Neural crest cell (in vitro differentiated cells): ENCODE results near the gene CAMSAP2. TPM values are rescaled to one million over a fixed set of nuclear protein-coding genes. Genes with fewer than 3 reads are reported as not detected.
"Not testable (repeated sequence)": the region's sequence is repeated elsewhere in the genome, so short reads cannot be mapped to it uniquely, and the experiment has no call there.

Experiments
- DNase-seq: peaks from one replicate; pipeline ENCODE4 v3.0.0; 2021; ENCODE audit warnings: low read depth, mixed read lengths, low spot score
- H3K27ac Mint-ChIP-seq: one replicate; pipeline ENCODE4 v1.8.0; 2021; ENCODE audit warnings: mild to moderate bottlenecking, mixed read lengths; ENCODE audit not compliant: unreplicated experiment
- H3K27me3 Mint-ChIP-seq: 2 replicates; pipeline ENCODE4 v1.8.0; 2021; ENCODE audit warnings: low read depth, mild to moderate bottlenecking, mixed read lengths
- H3K36me3 Mint-ChIP-seq: 2 replicates; pipeline ENCODE4 v1.8.0; 2021; ENCODE audit warnings: low read depth, mild to moderate bottlenecking, mixed read lengths
- H3K4me1 Mint-ChIP-seq: 2 replicates; pipeline ENCODE4 v1.8.0; 2021; ENCODE audit warnings: mixed read lengths
- H3K4me3 Mint-ChIP-seq: one replicate; pipeline ENCODE4 v1.8.0; 2021; ENCODE audit warnings: mild to moderate bottlenecking, mixed read lengths
- H3K9me3 Mint-ChIP-seq: 2 replicates; pipeline ENCODE4 v1.8.0; 2021; ENCODE audit warnings: mixed read lengths
- CTCF ChIP-seq: fragments of 200-600 bp; sonication (generic); conservative IDR thresholded peaks from 2 replicates; pipeline ENCODE4 v1.5.0; 2021; ENCODE audit warnings: antibody characterized with exemption, mild to moderate bottlenecking
- total RNA-seq: library from RNA; stranded (reverse); gene quantifications from 2 replicates; pipeline ENCODE4 v1.2.1, GENCODE V29; 2021

CAMSAP2 gene
- total RNA-seq, 1 donor from 2014 or later, result 40.3 TPM

- Mint-ChIP-seq H3K27ac (no peak overlapping the region), H3K4me1 (peaks cover 12% of the 10 kb centered on the region), H3K36me3 (peaks cover 36% of the 10 kb centered on the region), H3K4me3 (no peak overlapping the region), H3K9me3 (peaks cover 5% of the 10 kb centered on the region), H3K27me3 (no peaks in the 10 kb centered on the region)
- TF ChIP-seq CTCF, result no peak
- DNase-seq, result no peak
These were observed 45.9 kb downstream of the CAMSAP2 start for GRCh38 chr1:200784576-200784975.

- TF ChIP-seq CTCF, result no peak
- Mint-ChIP-seq H3K36me3 (peaks cover 27% of the 10 kb centered on the region), H3K27me3 (no peaks in the 10 kb centered on the region), H3K4me1 (peaks cover 8% of the 10 kb centered on the region), H3K4me3 (no peak overlapping the region), H3K9me3 (peaks cover 5% of the 10 kb centered on the region), H3K27ac (no peak overlapping the region)
- no peak for DNase-seq
These were observed 48.1 kb downstream of the CAMSAP2 start for GRCh38 chr1:200786788-200787187.

- Mint-ChIP-seq H3K27me3 (no peaks in the 10 kb centered on the region), H3K27ac (no peak overlapping the region), H3K9me3 (peaks cover 3% of the 10 kb centered on the region), H3K36me3 (peaks cover 20% of the 10 kb centered on the region), H3K4me1 (peaks cover 8% of the 10 kb centered on the region), H3K4me3 (no peak overlapping the region)
- no peak for TF ChIP-seq CTCF
- no peak for DNase-seq
These were observed 49.2 kb downstream of the CAMSAP2 start for GRCh38 chr1:200787896-200788387.

GRCh38 chr1:200791012-200791411 is 52.3 kb downstream of the CAMSAP2 start:
- H3K27me3 Mint-ChIP-seq, DNase-seq, H3K9me3 Mint-ChIP-seq, H3K4me1 Mint-ChIP-seq, H3K4me3 Mint-ChIP-seq, H3K27ac Mint-ChIP-seq: not testable (repeated sequence)
- peaks cover 11% of the 10 kb centered on the region for H3K36me3 Mint-ChIP-seq

- peaks cover 15% of the 10 kb centered on the region for H3K36me3 Mint-ChIP-seq
- H3K4me1 Mint-ChIP-seq, result peaks cover 8% of the 10 kb centered on the region
- no peak overlapping the region for H3K27ac Mint-ChIP-seq
- no peak overlapping the region for H3K4me3 Mint-ChIP-seq
- no peak for DNase-seq
- H3K27me3 Mint-ChIP-seq, result no peaks in the 10 kb centered on the region
- no peak for TF ChIP-seq CTCF
- peaks cover 6% of the 10 kb centered on the region for H3K9me3 Mint-ChIP-seq
These were observed 55.0 kb downstream of the CAMSAP2 start for GRCh38 chr1:200793677-200794076.

- H3K4me3 Mint-ChIP-seq, result no peak overlapping the region
- no peak for DNase-seq
- peaks cover under 1% of the 10 kb centered on the region for H3K4me1 Mint-ChIP-seq
- peaks cover 20% of the 10 kb centered on the region for H3K36me3 Mint-ChIP-seq
- no peaks in the 10 kb centered on the region for H3K27me3 Mint-ChIP-seq
- H3K9me3 Mint-ChIP-seq, result peaks cover 6% of the 10 kb centered on the region
- peak overlapping the region; percentile 28 for H3K27ac Mint-ChIP-seq
- no peak for TF ChIP-seq CTCF
These were observed 55.9 kb downstream of the CAMSAP2 start for GRCh38 chr1:200794506-200795065.
